Effector memory CD4-positive, alpha-beta T cell (primary cell): Measurements from ENCODE around the gene TSG101.

ENCODE experiments used
- DNase-seq, 3 donors: peaks; one replicate each; pipeline ENCODE4 v3.0.0-alpha.2; 2020
- H3K27ac ChIP-seq: 2 replicates; pipeline ENCODE4 v1.7.0; 2013; ENCODE audit warnings: mild to moderate bottlenecking, low read length, moderate library complexity; ENCODE audit not compliant: insufficient read depth, poor library complexity, severe bottlenecking
- H3K27me3 ChIP-seq: replicated peaks from 2 replicates; pipeline ENCODE4 v1.7.0; 2013; ENCODE audit warnings: mild to moderate bottlenecking, low read length; ENCODE audit not compliant: insufficient read depth, control insufficient read depth, poor library complexity, severe bottlenecking
- H3K36me3 ChIP-seq: 2 replicates; pipeline ENCODE4 v1.7.0; 2013; ENCODE audit warnings: mild to moderate bottlenecking, low read length, moderate library complexity; ENCODE audit not compliant: control insufficient read depth, insufficient read depth
- H3K4me1 ChIP-seq: 2 replicates; pipeline ENCODE4 v1.7.0; 2013; ENCODE audit warnings: low read length, mild to moderate bottlenecking; ENCODE audit not compliant: control insufficient read depth, insufficient read depth, poor library complexity, severe bottlenecking
- H3K4me3 ChIP-seq: 2 replicates; pipeline ENCODE4 v1.7.0; 2013; ENCODE audit warnings: low read length, low read depth, mild to moderate bottlenecking; ENCODE audit not compliant: insufficient read depth, poor library complexity, severe bottlenecking
- H3K9me3 ChIP-seq: 2 replicates; pipeline ENCODE4 v1.7.0; 2013; ENCODE audit warnings: mild to moderate bottlenecking, low read length, moderate library complexity; ENCODE audit not compliant: control insufficient read depth

Gene TSG101

DNA sequence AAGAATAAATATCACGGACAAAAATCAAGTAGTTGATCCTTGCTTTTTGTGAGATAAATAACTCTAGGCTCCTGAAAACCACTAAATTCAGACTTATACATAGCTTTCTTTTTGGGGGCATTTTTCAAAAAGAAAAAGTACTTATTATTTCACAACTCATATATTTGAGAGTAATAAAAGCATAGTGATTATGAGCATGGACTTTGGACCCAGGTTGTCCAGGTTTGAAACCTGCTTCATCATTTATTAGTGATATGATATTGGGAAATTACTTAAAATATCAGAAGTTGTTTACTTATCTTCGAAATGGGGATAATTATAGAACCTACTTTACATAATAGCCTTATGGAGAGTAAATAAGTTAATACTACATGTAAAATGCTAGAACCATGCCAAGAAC, 88.1 kb downstream of the TSG101 start:
- H3K27me3 ChIP-seq = no peaks in the 10 kb centered on the region
- no peak for DNase-seq
- no peak overlapping the region for H3K4me3 ChIP-seq
- H3K4me1 ChIP-seq = no peaks in the 10 kb centered on the region
- no peak overlapping the region for H3K27ac ChIP-seq
- H3K9me3 ChIP-seq = no peaks in the 10 kb centered on the region
- H3K36me3 ChIP-seq = no peaks in the 10 kb centered on the region
